Measurements from ENCODE around the gene RMI1.
"Not testable (repeated sequence)": the region's sequence is repeated elsewhere in the genome, so short reads cannot be mapped to it uniquely, and the experiment has no call there.

Gene RMI1

DNA sequence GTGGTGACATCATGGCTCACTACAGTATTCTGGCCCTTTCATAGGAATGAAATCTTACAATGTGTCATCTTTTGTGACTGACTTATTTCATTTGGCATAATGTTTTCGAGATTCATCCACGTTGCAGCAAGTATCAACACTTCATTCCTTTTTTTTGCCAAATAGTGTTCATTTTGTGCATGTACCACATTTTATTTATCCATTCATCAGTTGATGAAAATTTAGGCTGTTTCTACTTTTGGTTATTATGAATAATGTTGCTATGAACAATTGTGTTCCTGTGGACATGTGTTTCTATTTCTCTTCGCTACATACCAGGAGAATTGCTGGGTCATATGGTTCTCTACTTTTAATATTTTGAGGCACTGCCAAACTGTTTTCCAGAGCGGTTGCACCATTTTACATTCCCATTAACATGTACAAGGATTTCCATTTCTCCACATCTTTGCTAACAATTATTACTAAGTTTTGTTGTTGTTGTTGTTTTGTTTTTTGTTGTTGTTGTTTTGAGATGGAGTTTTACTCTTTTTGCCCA lies 43.5 kb downstream of the RMI1 start:
- DNase-seq: no peak

DNA sequence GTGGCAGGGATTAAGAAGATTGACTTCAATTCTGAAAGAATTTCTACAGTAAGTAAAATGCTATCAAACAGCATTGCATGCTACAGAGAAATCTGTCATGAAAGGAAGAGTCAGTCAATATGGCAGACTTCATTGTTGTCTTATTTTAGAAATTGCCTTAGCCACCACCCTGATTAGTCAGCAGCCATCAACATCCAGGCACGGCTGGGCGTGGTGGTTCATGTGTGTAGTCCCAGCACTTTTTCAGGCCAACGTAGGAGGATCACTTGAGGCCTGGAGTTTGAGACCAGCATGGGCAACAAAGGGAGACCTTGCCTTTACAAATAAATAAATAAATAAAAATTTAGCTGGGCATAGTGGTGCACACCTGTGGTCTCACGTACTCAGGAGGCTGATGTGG lies 46.6 kb downstream of the RMI1 start:
- no peak for DNase-seq

DNA sequence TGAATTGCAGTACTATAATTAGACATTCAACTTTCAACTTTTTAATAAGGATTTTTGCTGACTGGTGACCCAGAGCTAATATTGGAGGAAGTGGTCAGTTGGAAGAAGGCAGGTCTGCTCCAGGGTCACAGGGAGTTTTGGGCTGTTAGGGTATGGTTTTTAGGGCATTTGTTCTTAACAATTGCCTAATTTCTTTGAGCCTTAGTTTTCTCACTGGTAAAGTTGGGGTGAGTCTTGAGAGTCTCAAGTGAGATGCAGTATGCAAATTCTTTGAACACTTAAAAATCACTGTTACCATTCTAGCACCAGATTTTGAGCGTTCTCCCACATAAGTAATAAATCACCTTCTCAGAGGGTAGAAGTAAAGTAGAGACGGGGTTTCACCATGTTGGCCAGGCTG lies 50.9 kb downstream of the RMI1 start:
- DNase-seq: no peak

DNA sequence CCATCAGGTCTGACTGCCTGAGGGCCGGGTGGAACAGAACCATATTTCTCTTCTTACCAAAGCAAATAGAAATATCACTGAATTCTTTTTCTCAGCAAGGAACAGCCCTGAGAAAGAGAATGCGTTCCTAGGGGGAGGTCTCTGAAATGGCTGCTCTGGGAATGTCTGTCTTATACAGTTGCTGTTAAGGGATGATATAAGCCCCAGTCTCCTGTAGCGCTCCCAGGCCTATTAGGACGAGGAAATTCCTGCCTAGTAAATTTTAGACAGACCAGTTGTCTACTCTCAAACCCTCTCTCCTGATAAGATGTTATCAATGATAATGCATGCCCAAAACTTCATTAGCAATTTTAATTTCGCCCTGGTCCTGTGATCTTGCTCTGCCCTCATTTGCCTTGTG lies 61.3 kb downstream of the RMI1 start:
- not testable (repeated sequence) for DNase-seq

- DNase-seq: no peak
Measured at GRCh38 chr9:84045481-84046097, 65.0 kb downstream of the RMI1 start.

Data from islet precursor cell (in vitro differentiated cells).